ENCODE data around the gene GABRG3. TPM values are rescaled to one million over a fixed set of nuclear protein-coding genes. Genes with fewer than 3 reads are reported as not detected.

GABRG3 gene
- total and polyA plus RNA-seq, 2 experiments from 2014 or later: 0.10 to 1.4 TPM

- H3K27me3 ChIP-seq (ENCODE audit: insufficient read depth): no peaks in the 10 kb centered on the region
- Mint-ChIP-seq H3K36me3 (ENCODE audit: low read depth) (no peaks in the 10 kb centered on the region; the same call in 2 of the 3 replicates), H3K27ac (no peak overlapping the region), H3K4me3 (no peak overlapping the region), H3K4me1 (peaks cover 16% of the 10 kb centered on the region), H3K27me3 (ENCODE audit: insufficient read depth, low read depth, poor library complexity) (no peaks in the 10 kb centered on the region), H3K9me3 (peaks cover 6% of the 10 kb centered on the region; the same call in 2 of the 3 replicates)
- no peaks in the 10 kb centered on the region; the same call in 1 of the 2 replicates for H3K9me2 ChIP-seq (ENCODE audit: insufficient read depth)
- H3K79me2 ChIP-seq (replicated peaks; ENCODE audit: insufficient read depth): no peaks in the 10 kb centered on the region
- no peak for ATAC-seq
- H3K27ac ChIP-seq (ENCODE audit: low read depth): no peak overlapping the region
- no peak overlapping the region for H2AFZ ChIP-seq
- no peak for DNase-seq (ENCODE audit: low spot score)
- H3F3A ChIP-seq (replicated peaks; ENCODE audit: low read depth): no peaks in the 10 kb centered on the region
- no peak overlapping the region for H3K4me2 ChIP-seq
- TF ChIP-seq POLR2AphosphoS5 (IDR thresholded peaks at IDR 0.05; ENCODE audit: low read depth) (no peak), EZH2 (IDR thresholded peaks at IDR 0.05; ENCODE audit: low read depth, unreplicated experiment) (no peak), REST (IDR thresholded peaks at IDR 0.05; ENCODE audit: unreplicated experiment) (no peak), JUNB (IDR thresholded peaks at IDR 0.05; ENCODE audit: unreplicated experiment) (no peak), NANOG (IDR thresholded peaks at IDR 0.05; ENCODE audit: borderline replicate concordance) (no peak), STAT1 (IDR thresholded peaks at IDR 0.05; ENCODE audit: unreplicated experiment) (no peak), ZNF462 (CRISPR knock-in tag; IDR thresholded peaks at IDR 0.05) (no peak), ETS1 (IDR thresholded peaks at IDR 0.05) (no peak)
- no peaks in the 10 kb centered on the region for H4K20me1 ChIP-seq (replicated peaks; ENCODE audit: insufficient read depth)
- no peak overlapping the region for H3K4me3 ChIP-seq
- peaks cover 24% of the 10 kb centered on the region for H3K4me1 ChIP-seq (ENCODE audit: insufficient read depth)
- H3K36me3 ChIP-seq (ENCODE audit: insufficient read depth): no peaks in the 10 kb centered on the region
Measured at GRCh38 chr15:27114473-27114872, 143.5 kb downstream of the GABRG3 start.

Data from GM23338 (cell line).